Measurements from ENCODE around the gene WDR27. TPM values are rescaled to one million over a fixed set of nuclear protein-coding genes. Genes with fewer than 3 reads are reported as not detected.

The WDR27 gene
- total and polyA plus RNA-seq, 7 donors = 1.2 to 46.0 (median 20.0) TPM

GRCh38 chr6:169678342-169678741 is 23.5 kb downstream of the WDR27 start:
- H3K27ac ChIP-seq = no peak overlapping the region
- no peaks in the 10 kb centered on the region for H3K4me1 ChIP-seq
- WGBS, 2 donors = 44 to 67% methylated on average over 1 of the region's 1 CpG
- no peaks in the 10 kb centered on the region for H3K9me3 ChIP-seq
- intact Hi-C loops (cut with DNase I) = no loop called here
- H3K27me3 ChIP-seq = no peaks in the 10 kb centered on the region
- no peak overlapping the region for H3K4me3 ChIP-seq
- H3K36me3 ChIP-seq = peaks cover 0 to 23% (median 3%) of the 10 kb centered on the region in 4 donors
- TF ChIP-seq POLR2A (IDR thresholded peaks at IDR 0.05) (no peak), EP300 (IDR thresholded peaks at IDR 0.05) (no peak), CTCF (IDR thresholded peaks at IDR 0.05) (no peak), POLR2AphosphoS5 (IDR thresholded peaks at IDR 0.05) (no peak)
- DNase-seq = no peak

GRCh38 chr6:169677096-169677495 is 24.7 kb downstream of the WDR27 start:
- H3K27ac ChIP-seq = no peak overlapping the region
- DNase-seq = no peak
- no peaks in the 10 kb centered on the region for H3K9me3 ChIP-seq
- H3K4me1 ChIP-seq = no peaks in the 10 kb centered on the region
- peaks cover 0 to 22% (median 1%) of the 10 kb centered on the region in 4 donors for H3K36me3 ChIP-seq
- intact Hi-C loops (cut with DNase I) = no loop called here
- TF ChIP-seq POLR2A (IDR thresholded peaks at IDR 0.05) (no peak), POLR2AphosphoS5 (IDR thresholded peaks at IDR 0.05) (no peak), EP300 (IDR thresholded peaks at IDR 0.05) (no peak), CTCF (IDR thresholded peaks at IDR 0.05) (no peak)
- WGBS, 2 donors = 92 to 93% methylated on average over 1 of the region's 1 CpG
- H3K27me3 ChIP-seq = no peaks in the 10 kb centered on the region
- H3K4me3 ChIP-seq = no peak overlapping the region

GRCh38 chr6:169675011-169675410 is 26.8 kb downstream of the WDR27 start:
- TF ChIP-seq EP300 (IDR thresholded peaks at IDR 0.05) = no peak
- no peak for TF ChIP-seq POLR2AphosphoS5 (IDR thresholded peaks at IDR 0.05)
- TF ChIP-seq CTCF (IDR thresholded peaks at IDR 0.05) = no peak
- 96 to 97% methylated on average over 3 of the region's 3 CpGs for WGBS, 2 donors
- H3K4me1 ChIP-seq = no peaks in the 10 kb centered on the region
- no peak overlapping the region for H3K4me3 ChIP-seq
- H3K9me3 ChIP-seq = no peaks in the 10 kb centered on the region
- DNase-seq = no peak
- H3K27ac ChIP-seq = no peak overlapping the region
- H3K27me3 ChIP-seq = no peaks in the 10 kb centered on the region
- intact Hi-C loops (cut with DNase I) = no loop called here
- H3K36me3 ChIP-seq = peaks cover 0 to 33% (median 0%) of the 10 kb centered on the region in 4 donors

- no peak for TF ChIP-seq CTCF (IDR thresholded peaks at IDR 0.05)
- no peak for TF ChIP-seq POLR2A (IDR thresholded peaks at IDR 0.05)
- no peak for TF ChIP-seq EP300 (IDR thresholded peaks at IDR 0.05)
- no peak for TF ChIP-seq POLR2AphosphoS5 (IDR thresholded peaks at IDR 0.05)
- WGBS, 2 donors = 96 to 99% methylated on average over 5 of the region's 5 CpGs
- Histone ChIP-seq H3K9me3 (no peaks in the 10 kb centered on the region), H3K4me1 (no peaks in the 10 kb centered on the region), H3K27ac (no peak overlapping the region), H3K36me3 (peaks cover 0 to 51% (median 5%) of the 10 kb centered on the region in 4 donors), H3K4me3 (no peak overlapping the region), H3K27me3 (no peaks in the 10 kb centered on the region)
- intact Hi-C loops (cut with DNase I) = no loop called here
- DNase-seq = no peak
Measured at GRCh38 chr6:169671563-169671962, 30.3 kb downstream of the WDR27 start.

GRCh38 chr6:169669889-169670288 is 31.9 kb downstream of the WDR27 start:
- no peak for DNase-seq
- intact Hi-C loops (cut with DNase I) = no loop called here

More at GRCh38 chr6:169669889-169670288, 31.9 kb downstream of the WDR27 start:
- Histone ChIP-seq H3K4me3 (no peak overlapping the region), H3K4me1 (no peaks in the 10 kb centered on the region), H3K27ac (peak overlapping the region in 1 of 4 donors; percentile 4), H3K27me3 (no peaks in the 10 kb centered on the region), H3K36me3 (peaks cover 0 to 60% (median 9%) of the 10 kb centered on the region in 4 donors), H3K9me3 (no peaks in the 10 kb centered on the region)
- WGBS, 2 donors = 58 to 77% methylated on average over 7 of the region's 7 CpGs
- TF ChIP-seq EP300 (IDR thresholded peaks at IDR 0.05) (no peak), POLR2AphosphoS5 (IDR thresholded peaks at IDR 0.05) (peak in 1 of 4 donors; percentile 33), POLR2A (IDR thresholded peaks at IDR 0.05) (no peak)

Data from sigmoid colon (tissue), 7 donors.